GM12892 (cell line): Measurements from ENCODE around the gene APOBR.

Source experiments
- POLR2A ChIP-seq: IDR thresholded peaks from 2 replicates; pipeline ENCODE4 v1.6.1; 2011; ENCODE audit warnings: low read depth, low read length, control low read depth
- TAF1 ChIP-seq: IDR thresholded peaks from 2 replicates; pipeline ENCODE4 v1.6.1; 2011; ENCODE audit warnings: low read depth, mild to moderate bottlenecking, control low read depth, low read length, borderline replicate concordance

GRCh38 chr16:28494121-28494851, at the start of gene APOBR:
- peak; percentile 70 for TF ChIP-seq POLR2A
- peak; percentile 47; the same call in 1 of the 2 replicates for TF ChIP-seq TAF1
